Progenitor cell of endocrine pancreas (in vitro differentiated cells): ENCODE data around the gene LENG8. TPM values are rescaled to one million over a fixed set of nuclear protein-coding genes. Genes with fewer than 3 reads are reported as not detected.

Experiments
- DNase-seq: peaks from one replicate; pipeline ENCODE4 v3.0.0; 2021; ENCODE audit warnings: low spot score; ENCODE audit not compliant: unreplicated experiment
- H3K27ac Mint-ChIP-seq: 2 replicates; pipeline ENCODE4 v1.8.0; 2021; ENCODE audit warnings: mild to moderate bottlenecking, moderate library complexity, mixed read lengths
- H3K27me3 Mint-ChIP-seq: 2 replicates; pipeline ENCODE4 v1.8.0; 2021; ENCODE audit warnings: mixed read lengths
- H3K36me3 Mint-ChIP-seq: 2 replicates; pipeline ENCODE4 v1.8.0; 2022; ENCODE audit warnings: mixed read lengths; ENCODE audit not compliant: insufficient read depth
- H3K4me1 Mint-ChIP-seq: 2 replicates; pipeline ENCODE4 v1.8.0; 2021; ENCODE audit warnings: low read depth, mixed read lengths
- H3K4me3 Mint-ChIP-seq: 2 replicates; pipeline ENCODE4 v1.8.0; 2021; ENCODE audit warnings: low read depth, mild to moderate bottlenecking, moderate library complexity, mixed read lengths
- H3K9me3 Mint-ChIP-seq: 2 replicates; pipeline ENCODE4 v1.8.0; 2021; ENCODE audit warnings: low read depth, mixed read lengths
- CTCF ChIP-seq: fragments of 200-600 bp; sonication (generic); IDR thresholded peaks from one replicate; pipeline ENCODE4 v1.5.0; 2021; ENCODE audit warnings: antibody characterized with exemption, mild to moderate bottlenecking; ENCODE audit not compliant: unreplicated experiment
- total RNA-seq: library from RNA; stranded (reverse); gene quantifications from 2 replicates; pipeline ENCODE4 v1.2.1, GENCODE V29; 2021

Gene LENG8
- total RNA-seq, 1 donor from 2014 or later, result 210 TPM

GRCh38 chr19:54415901-54416673 lies 32.9 kb upstream of the LENG8 start:
- peak overlapping the region; percentile 63 for H3K27ac Mint-ChIP-seq

GRCh38 chr19:54416695-54417491 lies 32.1 kb upstream of the LENG8 start:
- H3K9me3 Mint-ChIP-seq, result peaks cover 7% of the 10 kb centered on the region
- DNase-seq, result no peak
- H3K27ac Mint-ChIP-seq, result no peak overlapping the region
- no peak for TF ChIP-seq CTCF
- H3K4me1 Mint-ChIP-seq, result peaks cover 23% of the 10 kb centered on the region
- peaks cover 6% of the 10 kb centered on the region for H3K36me3 Mint-ChIP-seq
- peak overlapping the region; percentile 82 for H3K4me3 Mint-ChIP-seq
- H3K27me3 Mint-ChIP-seq, result peaks cover 48% of the 10 kb centered on the region

More at GRCh38 chr19:54415901-54416673, 32.9 kb upstream of the LENG8 start:
- Mint-ChIP-seq H3K36me3 (peaks cover 6% of the 10 kb centered on the region), H3K4me1 (peaks cover 22% of the 10 kb centered on the region), H3K27me3 (peaks cover 54% of the 10 kb centered on the region), H3K9me3 (peaks cover 7% of the 10 kb centered on the region), H3K4me3 (peak overlapping the region; percentile 82)
- TF ChIP-seq CTCF, result no peak
- no peak for DNase-seq

- Mint-ChIP-seq H3K4me1 (peaks cover 24% of the 10 kb centered on the region), H3K27me3 (peaks cover 42% of the 10 kb centered on the region), H3K4me3 (peak overlapping the region; percentile 22), H3K27ac (peak overlapping the region; percentile 4), H3K36me3 (peaks cover 9% of the 10 kb centered on the region), H3K9me3 (peaks cover 7% of the 10 kb centered on the region)
- no peak for DNase-seq
- TF ChIP-seq CTCF, result no peak
Observed at GRCh38 chr19:54418030-54418929, 30.7 kb upstream of the LENG8 start.

GRCh38 chr19:54418930-54419800 lies 29.8 kb upstream of the LENG8 start:
- Mint-ChIP-seq H3K27me3 (peaks cover 44% of the 10 kb centered on the region), H3K4me1 (peaks cover 24% of the 10 kb centered on the region), H3K27ac (peak overlapping the region; percentile 80), H3K4me3 (no peak overlapping the region), H3K9me3 (peaks cover 2% of the 10 kb centered on the region), H3K36me3 (peaks cover 14% of the 10 kb centered on the region)
- DNase-seq, result no peak
- TF ChIP-seq CTCF, result no peak
